ENCODE results near the gene AMPH. TPM values are rescaled to one million over a fixed set of nuclear protein-coding genes. Genes with fewer than 3 reads are reported as not detected.

The AMPH gene
- total RNA-seq, 1 donor from 2014 or later = 13.3 TPM

DNA sequence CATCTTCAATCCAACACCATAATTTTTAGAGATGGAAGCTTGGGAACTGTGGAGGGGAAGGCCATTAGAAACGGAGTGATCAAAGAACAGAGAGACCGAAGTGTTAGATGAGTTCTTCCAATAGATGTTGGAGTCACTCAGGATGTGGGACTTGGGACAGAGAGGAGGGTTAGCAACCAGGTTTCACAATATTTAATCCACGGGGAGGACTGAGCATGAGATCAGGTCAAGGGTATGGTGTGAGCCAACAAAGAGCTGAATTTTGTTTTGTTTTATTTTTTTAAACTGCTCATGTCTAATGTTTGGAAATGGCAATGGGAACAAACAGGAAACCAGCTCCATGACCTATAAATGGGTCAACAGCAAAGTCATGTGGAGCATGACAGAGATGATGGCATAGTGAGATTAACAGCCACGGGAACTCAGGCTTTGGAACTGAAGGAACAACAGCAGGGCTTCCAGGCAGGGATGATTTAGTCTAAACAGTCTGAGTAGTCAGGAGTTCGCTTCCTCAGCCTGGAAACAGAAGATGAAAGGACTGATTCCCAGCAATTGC lies 38.9 kb upstream of the AMPH start:
- no peak overlapping the region for H3K27ac ChIP-seq
- TF ChIP-seq, protein P1, sequence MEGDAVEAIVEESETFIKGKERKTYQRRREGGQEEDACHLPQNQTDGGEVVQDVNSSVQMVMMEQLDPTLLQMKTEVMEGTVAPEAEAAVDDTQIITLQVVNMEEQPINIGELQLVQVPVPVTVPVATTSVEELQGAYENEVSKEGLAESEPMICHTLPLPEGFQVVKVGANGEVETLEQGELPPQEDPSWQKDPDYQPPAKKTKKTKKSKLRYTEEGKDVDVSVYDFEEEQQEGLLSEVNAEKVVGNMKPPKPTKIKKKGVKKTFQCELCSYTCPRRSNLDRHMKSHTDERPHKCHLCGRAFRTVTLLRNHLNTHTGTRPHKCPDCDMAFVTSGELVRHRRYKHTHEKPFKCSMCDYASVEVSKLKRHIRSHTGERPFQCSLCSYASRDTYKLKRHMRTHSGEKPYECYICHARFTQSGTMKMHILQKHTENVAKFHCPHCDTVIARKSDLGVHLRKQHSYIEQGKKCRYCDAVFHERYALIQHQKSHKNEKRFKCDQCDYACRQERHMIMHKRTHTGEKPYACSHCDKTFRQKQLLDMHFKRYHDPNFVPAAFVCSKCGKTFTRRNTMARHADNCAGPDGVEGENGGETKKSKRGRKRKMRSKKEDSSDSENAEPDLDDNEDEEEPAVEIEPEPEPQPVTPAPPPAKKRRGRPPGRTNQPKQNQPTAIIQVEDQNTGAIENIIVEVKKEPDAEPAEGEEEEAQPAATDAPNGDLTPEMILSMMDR (IDR thresholded peaks at IDR 0.05) = no peak
- no peak for TF ChIP-seq POLR2A (IDR thresholded peaks at IDR 0.05)
- TF ChIP-seq POLR2AphosphoS5 (IDR thresholded peaks at IDR 0.05; ENCODE audit: insufficient read depth in 1 of 2, low read depth in 1 of 2) = no peak

DNA sequence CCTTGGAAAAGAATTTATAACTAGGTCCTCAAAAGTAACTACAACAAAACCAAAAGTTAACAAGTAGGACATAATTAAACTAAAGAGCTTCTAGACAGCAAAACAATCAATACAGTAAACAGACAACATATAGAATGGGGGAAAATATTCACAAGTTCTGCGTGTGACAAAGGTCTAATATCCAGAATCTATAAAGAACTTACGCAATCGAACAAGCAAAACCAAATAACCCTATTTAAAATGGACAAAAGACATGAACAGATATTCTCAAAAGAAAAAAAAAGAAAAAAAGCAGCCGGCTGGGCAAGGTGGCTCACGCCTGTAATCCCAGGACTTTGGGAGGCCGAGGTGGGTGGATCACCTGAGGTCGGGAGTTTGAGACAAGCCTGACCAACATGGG lies 33.8 kb upstream of the AMPH start:
- Histone ChIP-seq H3K4me3 (no peak overlapping the region), H3K9me3 (no peaks in the 10 kb centered on the region), H3K27me3 (no peaks in the 10 kb centered on the region), H3K4me1 (no peaks in the 10 kb centered on the region), H3K36me3 (no peaks in the 10 kb centered on the region), H3K27ac (no peak overlapping the region)
- DNase-seq (ENCODE audit: extremely low spot score in 2 of 2) = no peak
- intact Hi-C loops (cut with DNase I) = no loop called here
- TF ChIP-seq, protein P1 (IDR thresholded peaks at IDR 0.05) = no peak
- TF ChIP-seq POLR2AphosphoS5 (IDR thresholded peaks at IDR 0.05; ENCODE audit: insufficient read depth in 1 of 2, low read depth in 1 of 2) (no peak), POLR2A (IDR thresholded peaks at IDR 0.05) (no peak)

More for the DNA sequence above, 38.9 kb upstream of the AMPH start:
- Histone ChIP-seq H3K4me1 (no peaks in the 10 kb centered on the region), H3K4me3 (no peak overlapping the region), H3K36me3 (no peaks in the 10 kb centered on the region), H3K27me3 (no peaks in the 10 kb centered on the region), H3K9me3 (no peaks in the 10 kb centered on the region)
- DNase-seq (ENCODE audit: extremely low spot score in 2 of 2) = no peak
- intact Hi-C loops (cut with DNase I) = no loop called here

DNA sequence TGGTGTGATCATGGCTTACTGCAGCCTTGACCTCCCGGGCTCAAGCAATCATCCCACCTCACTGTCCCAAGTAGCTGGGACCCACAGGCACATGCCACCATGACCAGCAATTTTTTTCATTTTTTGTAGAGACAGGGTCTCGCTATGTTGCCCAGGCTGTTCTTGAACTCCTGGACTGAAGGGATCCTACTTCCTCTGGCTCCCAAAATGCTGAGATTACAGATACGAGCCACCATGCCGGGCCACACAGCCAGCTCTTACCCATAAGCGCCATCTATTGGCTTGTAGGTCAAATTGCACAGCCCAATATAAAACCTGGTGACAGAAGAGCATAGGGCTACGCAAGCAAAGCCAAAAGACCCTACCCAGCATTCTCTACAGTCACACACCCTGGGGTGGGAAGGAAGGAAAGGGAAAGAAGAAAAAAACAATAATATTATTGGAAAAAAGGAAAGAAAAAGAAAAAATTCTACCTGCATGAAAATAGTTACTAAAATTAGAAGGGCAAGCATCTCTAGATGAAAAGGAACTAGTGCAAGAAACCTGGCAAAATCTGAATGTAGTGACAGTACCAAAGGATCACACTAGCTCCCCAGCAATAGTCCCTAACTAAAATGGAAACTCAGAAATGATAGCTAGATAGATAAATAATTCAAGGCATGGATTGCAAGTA lies 29.4 kb upstream of the AMPH start:
- no peaks in the 10 kb centered on the region for H3K9me3 ChIP-seq
- no peaks in the 10 kb centered on the region for H3K36me3 ChIP-seq
- intact Hi-C loops (cut with DNase I) = no loop called here
- TF ChIP-seq, protein P1 (IDR thresholded peaks at IDR 0.05) = peak in 2 of 3 experiments; percentile 18 to 28
- TF ChIP-seq POLR2A (IDR thresholded peaks at IDR 0.05) (no peak), POLR2AphosphoS5 (IDR thresholded peaks at IDR 0.05; ENCODE audit: insufficient read depth in 1 of 2, low read depth in 1 of 2) (no peak)
- no peak for DNase-seq (ENCODE audit: extremely low spot score in 2 of 2)
- H3K27ac ChIP-seq = no peak overlapping the region
- H3K4me3 ChIP-seq = no peak overlapping the region
- H3K27me3 ChIP-seq = no peaks in the 10 kb centered on the region
- no peaks in the 10 kb centered on the region for H3K4me1 ChIP-seq

DNA sequence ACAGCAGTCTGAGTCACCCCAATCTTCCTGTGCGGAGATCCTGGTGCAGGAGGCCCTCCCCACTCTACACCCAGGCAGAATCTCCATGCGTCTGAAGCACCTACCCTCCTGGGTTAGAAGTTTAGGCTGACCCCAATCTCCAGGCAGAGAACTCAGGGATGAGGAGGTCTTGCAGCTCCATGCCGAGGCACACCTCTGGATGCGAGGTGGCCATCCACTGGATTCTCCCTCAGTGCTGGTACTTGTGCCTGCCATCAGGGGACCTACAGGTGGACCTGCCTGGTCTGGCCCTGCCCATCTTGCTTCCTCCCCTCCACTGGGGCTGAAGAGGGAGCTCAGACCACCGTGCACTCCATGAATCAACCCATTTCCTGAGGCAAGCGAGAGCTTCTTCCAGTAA lies 28.8 kb upstream of the AMPH start:
- intact Hi-C loops (cut with DNase I) = no loop called here
- no peak overlapping the region for H3K4me3 ChIP-seq
- DNase-seq (ENCODE audit: extremely low spot score in 2 of 2) = no peak
- H3K9me3 ChIP-seq = no peaks in the 10 kb centered on the region
- H3K36me3 ChIP-seq = no peaks in the 10 kb centered on the region
- no peaks in the 10 kb centered on the region for H3K27me3 ChIP-seq
- TF ChIP-seq, protein P1 (IDR thresholded peaks at IDR 0.05) = no peak
- TF ChIP-seq POLR2AphosphoS5 (IDR thresholded peaks at IDR 0.05; ENCODE audit: insufficient read depth in 1 of 2, low read depth in 1 of 2) (no peak), POLR2A (IDR thresholded peaks at IDR 0.05) (no peak)
- no peaks in the 10 kb centered on the region for H3K4me1 ChIP-seq
- no peak overlapping the region for H3K27ac ChIP-seq

DNA sequence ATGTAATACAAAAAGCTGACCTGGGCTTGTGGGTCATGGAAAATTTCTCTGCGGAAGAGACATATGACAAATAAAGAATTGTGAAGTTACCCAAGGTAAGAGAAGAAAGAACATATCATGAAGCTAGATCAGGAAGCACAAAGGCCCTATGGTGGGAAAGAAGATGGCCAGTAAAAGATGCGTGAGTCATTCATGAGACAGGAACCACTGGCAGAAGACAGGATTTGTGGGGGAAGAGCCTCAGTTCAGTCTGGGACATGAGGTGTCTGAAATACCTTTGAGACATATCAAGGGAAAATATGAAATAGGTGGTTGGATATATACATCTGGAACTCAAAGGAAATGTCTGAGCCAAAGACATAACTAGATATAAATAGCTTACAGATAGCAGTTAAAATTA lies 27.7 kb upstream of the AMPH start:
- Histone ChIP-seq H3K9me3 (no peaks in the 10 kb centered on the region), H3K27me3 (no peaks in the 10 kb centered on the region), H3K27ac (no peak overlapping the region), H3K36me3 (no peaks in the 10 kb centered on the region), H3K4me1 (no peaks in the 10 kb centered on the region), H3K4me3 (no peak overlapping the region)
- no peak for DNase-seq (ENCODE audit: extremely low spot score in 2 of 2)
- intact Hi-C loops (cut with DNase I) = no loop called here
- TF ChIP-seq POLR2A (IDR thresholded peaks at IDR 0.05) (no peak), POLR2AphosphoS5 (IDR thresholded peaks at IDR 0.05; ENCODE audit: insufficient read depth in 1 of 2, low read depth in 1 of 2) (no peak)
- TF ChIP-seq, protein P1 (IDR thresholded peaks at IDR 0.05) = no peak
